HepG2 (cell line): ENCODE data around the gene CLVS2. TPM values are rescaled to one million over a fixed set of nuclear protein-coding genes. Genes with fewer than 3 reads are reported as not detected.

Experiments
- ATAC-seq: fragments of 200-7000 bp; cut with Tn5 transposase; 3 replicates; pipeline ENCODE4 v1.9.1; 2020; ENCODE audit warnings: mild to moderate bottlenecking, moderate library complexity
- BruUV-seq: library from RNA; stranded (reverse); fragments of 400-500 nt; replicated peaks from 2 replicates; lab custom pipeline; 2021; lab: Mats Ljungman, UMichigan
- CTCF ChIA-PET: fragments of 300-600 bp; formaldehyde crosslinking; extraction: SDS; loops from one replicate; lab custom pipeline; 2021; ENCODE audit warnings: low total read pairs, inconsistent platforms, low intra/inter-chr PET ratio; lab: Yijun Ruan, JAX
- POLR2A ChIA-PET: fragments of 350-600 bp; sonication (Branson Sonifier 250); formaldehyde crosslinking; loops from one replicate; lab custom pipeline; 2020; ENCODE audit warnings: antibody characterized with exemption, inconsistent platforms; lab: Yijun Ruan, JAX
- DNase-seq: peaks from one replicate; pipeline ENCODE4 v3.0.0-alpha.2; 2015; ENCODE audit warnings: low spot score
- FAIRE-seq: peaks from 3 replicates; lab custom pipeline; 2011; peaks lifted over from hg19 to GRCh38; lab: Jason Lieb, UNC
- H2AFZ ChIP-seq: one replicate; pipeline ENCODE4 v1.6.1; 2011; ENCODE audit warnings: low read length, inconsistent platforms
- H3K27ac ChIP-seq: fragments of 300-600 bp; 3 replicates; pipeline ENCODE4 v1.8.0; 2011; ENCODE audit warnings: mixed run types, mild to moderate bottlenecking, mixed read lengths, low read length, inconsistent platforms; ENCODE audit not compliant: insufficient read depth; ENCODE audit errors: extremely low read length
- H3K27me3 ChIP-seq, 2 experiments: fragments of 200-600 bp in 1 of 2; 2 replicates in 1 of 2; 3 replicates in 1 of 2; pipeline versions ENCODE4 v1.6.0 to v1.8.0; 2011; ENCODE audit warnings: low read length in 2 of 2, mild to moderate bottlenecking in 2 of 2, moderate library complexity in 2 of 2, inconsistent platforms in 1 of 2; ENCODE audit not compliant: insufficient read depth in 2 of 2, control insufficient read depth in 1 of 2
- H3K36me3 ChIP-seq, 2 experiments: fragments of 200-600 bp in 1 of 2; replicated peaks in 1 of 2; 2 replicates in 1 of 2; 3 replicates in 1 of 2; pipeline versions ENCODE4 v1.5.1 to v1.8.0; 2011; ENCODE audit warnings: low read length in 2 of 2, inconsistent platforms in 1 of 2; ENCODE audit not compliant: insufficient read depth in 2 of 2, control insufficient read depth in 1 of 2
- H3K4me1 ChIP-seq: 2 replicates; pipeline ENCODE4 v1.5.1; 2012; ENCODE audit warnings: low read length, inconsistent platforms; ENCODE audit not compliant: insufficient read depth
- H3K4me2 ChIP-seq: 2 replicates; pipeline ENCODE4 v1.6.0; 2011; ENCODE audit warnings: low read depth, low read length, inconsistent platforms
- H3K4me3 ChIP-seq, 3 experiments: fragments of 200-600 bp in 1 of 3; sonication (generic), shearing (Covaris generic) in 1 of 3; replicated peaks in 1 of 3; 2 replicates each; pipeline ENCODE4 v1.5.1; 2011 to 2016; ENCODE audit warnings: low read length in 3 of 3, inconsistent platforms in 2 of 3, low read depth in 2 of 3, mild to moderate bottlenecking in 2 of 3, control low read depth in 1 of 3, mixed read lengths in 1 of 3; ENCODE audit not compliant: insufficient read depth in 1 of 3
- H3K79me2 ChIP-seq: one replicate; pipeline ENCODE4 v1.6.1; 2011; ENCODE audit warnings: low read length, inconsistent platforms; ENCODE audit not compliant: insufficient read depth
- H3K9ac ChIP-seq: 2 replicates; pipeline ENCODE4 v1.6.0; 2011; ENCODE audit warnings: mild to moderate bottlenecking, low read depth, low read length, inconsistent platforms; ENCODE audit not compliant: insufficient read depth
- H3K9me3 ChIP-seq: 2 replicates; pipeline ENCODE4 v1.5.1; 2012; ENCODE audit warnings: mild to moderate bottlenecking, low read length
- H4K20me1 ChIP-seq: 2 replicates; pipeline ENCODE4 v1.6.0; 2011; ENCODE audit warnings: inconsistent platforms, mild to moderate bottlenecking, low read length, moderate library complexity; ENCODE audit not compliant: insufficient read depth
- CBX1 ChIP-seq: IDR thresholded peaks from one replicate; pipeline ENCODE4 v1.6.1; 2016; ENCODE audit warnings: antibody characterized with exemption, low read depth
- EHMT2 ChIP-seq: fragments of 200-600 bp; sonication (generic); IDR thresholded peaks from 2 replicates; pipeline ENCODE4 v1.7.0; 2017; ENCODE audit warnings: antibody characterized with exemption, low read depth, low read length, borderline replicate concordance
- HNF1A ChIP-seq, 2 experiments: sonication (generic) in 1 of 2; formaldehyde crosslinking in 1 of 2; IDR thresholded peaks; 2 replicates each; pipeline versions ENCODE4 v1.4.0 to v1.6.1; 2016 to 2020; ENCODE audit warnings: borderline replicate concordance in 1 of 2, low read depth in 1 of 2, mild to moderate bottlenecking in 1 of 2, missing genetic modification reagents in 1 of 2
- RAD21 ChIP-seq: fragments of 450-650 bp; formaldehyde crosslinking; IDR thresholded peaks from 2 replicates; pipeline ENCODE4 v1.5.0; 2020; ENCODE audit warnings: mild to moderate bottlenecking
- SRSF1 ChIP-seq: fragments of 200-400 bp; formaldehyde crosslinking; optimal IDR thresholded peaks from 2 replicates; pipeline ENCODE3; 2017; ENCODE audit warnings: mild to moderate bottlenecking, low read depth, low read length, moderate library complexity
- TRAFD1 ChIP-seq: sonication (generic); formaldehyde crosslinking; IDR thresholded peaks from 2 replicates; pipeline ENCODE4 v1.5.1; 2020; ENCODE audit warnings: missing genetic modification reagents, mild to moderate bottlenecking, borderline replicate concordance
- ZNF160 ChIP-seq: sonication (generic); formaldehyde crosslinking; IDR thresholded peaks from 2 replicates; pipeline ENCODE4 v1.8.0; 2022; ENCODE audit warnings: mild to moderate bottlenecking, inconsistent platforms, missing genetic modification reagents
- ZNF296 ChIP-seq: sonication (generic); formaldehyde crosslinking; conservative IDR thresholded peaks from 2 replicates; pipeline ENCODE4 v1.5.0; 2020; ENCODE audit warnings: mild to moderate bottlenecking, missing genetic modification reagents
- ZNF383 ChIP-seq: sonication (generic); formaldehyde crosslinking; IDR thresholded peaks from 2 replicates; pipeline ENCODE4 v1.4.0; 2020; ENCODE audit warnings: missing genetic modification reagents, mild to moderate bottlenecking, borderline replicate concordance
- ZNF530 ChIP-seq: sonication (generic); formaldehyde crosslinking; IDR thresholded peaks from 2 replicates; pipeline ENCODE4 v1.5.0; 2020; ENCODE audit warnings: low read depth, mild to moderate bottlenecking, missing genetic modification reagents
- ZNF629 ChIP-seq: sonication (generic); formaldehyde crosslinking; conservative IDR thresholded peaks from 2 replicates; pipeline ENCODE4 v1.5.0; 2020; ENCODE audit warnings: missing genetic modification reagents
- ZNF768 ChIP-seq: sonication (generic); formaldehyde crosslinking; IDR thresholded peaks from 2 replicates; pipeline ENCODE4 v1.4.0; 2020; ENCODE audit warnings: missing genetic modification reagents
- WGBS: methylation state at CpG from one replicate; pipeline ENCODE4 v1.1.6; 2017; ENCODE audit warnings: low lambda C conversion rate; 5-methylcytosine and 5-hydroxymethylcytosine counted together
- in situ Hi-C: cut with HindIII; loops from 2 replicates; pipeline ENCODE4 v1.10.0; 2017; ENCODE audit warnings: low pct_unique_long_range_greater_than_20kb; ENCODE audit not compliant: extremely low pct_ligation_motif_present
- intact Hi-C: fragments of 100-400 bp; cut with micrococcal nuclease; formaldehyde crosslinking; loops from one replicate; pipeline ENCODE4 v1.10.0; 2022; ENCODE audit not compliant: unreplicated experiment
- polyA plus RNA-seq, 8 experiments: library from polyadenylated mRNA; depleted of rRNA in 3 of 8; stranded (reverse) in 7 of 8; unstranded in 1 of 8; fragments of >200 nt; fragmentation: Illumina TruSeq in 4 of 8; extraction: Trizol in 4 of 8; gene quantifications; 2 replicates each; pipeline versions ENCODE4 v1.2.1 to v1.2.3, GENCODE V29; 2011 to 2016; ENCODE audit warnings: low read depth in 4 of 8, missing spikeins in 1 of 8, mixed read lengths in 1 of 8; ENCODE audit not compliant: insufficient read depth in 1 of 8
- total RNA-seq, 5 experiments: library from RNA; depleted of rRNA; stranded (reverse); fragments of >200 nt; fragmentation: Illumina TruSeq; extraction: Trizol; gene quantifications; 2 replicates each; pipeline ENCODE4 v1.2.3, GENCODE V29; 2016; ENCODE audit warnings: low read depth in 1 of 5
- TF ChIP-seq, protein P1 (sequence below): sonication (generic); formaldehyde crosslinking; IDR thresholded peaks from 2 replicates; pipeline ENCODE4 v1.8.0; 2022; ENCODE audit warnings: missing genetic modification reagents, mild to moderate bottlenecking, moderate library complexity, borderline replicate concordance

CLVS2 gene
- total and polyA plus RNA-seq, 2 of the 13 experiments (the other 11 are each of a cell fraction or from before 2014, with no cell fraction given): not detected

GRCh38 chr6:123053602-123054225 lies 57.7 kb downstream of the CLVS2 start (continued):
- TF ChIP-seq HNF1A (IDR thresholded peaks at IDR 0.05; ENCODE audit: low read depth) (no peak), HNF1A (CRISPR knock-in tag; IDR thresholded peaks at IDR 0.05; ENCODE audit: borderline replicate concordance) (no peak), ZNF629 (CRISPR knock-in tag) (no peak), ZNF296 (no peak), ZNF383 (CRISPR knock-in tag) (no peak), ZNF530 (CRISPR knock-in tag) (no peak), CBX1 (no peak)

DNA sequence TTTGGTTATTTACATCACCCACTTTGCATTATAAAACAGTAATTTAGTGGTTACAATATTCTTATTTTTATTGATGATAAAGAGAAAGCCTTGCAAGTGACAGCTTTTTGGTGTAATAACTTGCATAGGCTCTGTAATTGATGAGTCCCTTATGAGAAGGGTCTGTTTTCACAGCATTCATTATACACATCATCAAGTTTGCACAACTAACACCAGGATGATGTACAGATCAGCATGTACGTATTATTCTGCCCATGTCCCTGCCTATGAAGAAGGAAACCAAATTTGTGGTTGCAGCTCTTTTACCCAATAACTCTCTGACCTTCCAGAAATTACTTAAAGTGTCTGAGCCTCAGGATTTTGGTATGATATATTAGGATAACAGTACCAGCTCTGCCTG lies 59.2 kb downstream of the CLVS2 start:
- Histone ChIP-seq H3K4me2 (no peak overlapping the region), H3K9me3 (peaks cover 18% of the 10 kb centered on the region), H3K9ac (no peak overlapping the region), H3K27ac (peak overlapping the region; percentile 93), H4K20me1 (no peaks in the 10 kb centered on the region), H3K79me2 (no peaks in the 10 kb centered on the region), H3K36me3 (no peaks in the 10 kb centered on the region), H3K4me1 (peaks cover 32% of the 10 kb centered on the region), H3K27me3 (no peaks in the 10 kb centered on the region), H3K4me3 (no peak overlapping the region), H2AFZ (no peak overlapping the region)
- CTCF ChIA-PET: no interaction called here
- in situ Hi-C loops: no loop called here
- no TSS peak for BruUV-seq
- DNase-seq (no peak), ATAC-seq (no peak), FAIRE-seq (no peak)
- POLR2A ChIA-PET: no interaction called here
- 81% methylated on average over 1 of the region's 1 CpG for WGBS
- intact Hi-C loops: no loop called here
- TF ChIP-seq, protein P1, sequence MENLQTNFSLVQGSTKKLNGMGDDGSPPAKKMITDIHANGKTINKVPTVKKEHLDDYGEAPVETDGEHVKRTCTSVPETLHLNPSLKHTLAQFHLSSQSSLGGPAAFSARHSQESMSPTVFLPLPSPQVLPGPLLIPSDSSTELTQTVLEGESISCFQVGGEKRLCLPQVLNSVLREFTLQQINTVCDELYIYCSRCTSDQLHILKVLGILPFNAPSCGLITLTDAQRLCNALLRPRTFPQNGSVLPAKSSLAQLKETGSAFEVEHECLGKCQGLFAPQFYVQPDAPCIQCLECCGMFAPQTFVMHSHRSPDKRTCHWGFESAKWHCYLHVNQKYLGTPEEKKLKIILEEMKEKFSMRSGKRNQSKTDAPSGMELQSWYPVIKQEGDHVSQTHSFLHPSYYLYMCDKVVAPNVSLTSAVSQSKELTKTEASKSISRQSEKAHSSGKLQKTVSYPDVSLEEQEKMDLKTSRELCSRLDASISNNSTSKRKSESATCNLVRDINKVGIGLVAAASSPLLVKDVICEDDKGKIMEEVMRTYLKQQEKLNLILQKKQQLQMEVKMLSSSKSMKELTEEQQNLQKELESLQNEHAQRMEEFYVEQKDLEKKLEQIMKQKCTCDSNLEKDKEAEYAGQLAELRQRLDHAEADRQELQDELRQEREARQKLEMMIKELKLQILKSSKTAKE (CRISPR knock-in tag): no peak
- TF ChIP-seq SRSF1 (no peak), EHMT2 (no peak), ZNF768 (no peak), TRAFD1 (CRISPR knock-in tag) (no peak), RAD21 (CRISPR knock-in tag) (no peak), ZNF160 (CRISPR knock-in tag) (no peak)
